PFSK-1 (cell line): ENCODE data around the gene EFHD1.
A peak's percentile ranks its signal among the peaks of the same experiment; 100 is the strongest.

Experiments used
- FOXP2 ChIP-seq: optimal IDR thresholded peaks from 2 replicates; pipeline ENCODE3; 2011; ENCODE audit warnings: borderline replicate concordance, control low read depth, inconsistent platforms; ENCODE audit not compliant: insufficient read depth; ENCODE audit errors: extremely low read length, extremely low read depth
- POLR2AphosphoS5 ChIP-seq: IDR thresholded peaks from 2 replicates; pipeline ENCODE4 v1.6.1; 2012; ENCODE audit warnings: low read depth, mild to moderate bottlenecking, control low read depth, low read length, moderate library complexity
- REST ChIP-seq, 2 experiments: IDR thresholded peaks; 2 replicates each; pipeline versions ENCODE4 v1.6.1 to v1.8.0; 2011 to 2012; ENCODE audit warnings: low read depth in 2 of 2, low read length in 2 of 2, control low read depth in 1 of 2, inconsistent platforms in 1 of 2, mild to moderate bottlenecking in 1 of 2, moderate library complexity in 1 of 2; ENCODE audit not compliant: insufficient read depth in 1 of 2
- SIN3A ChIP-seq: IDR thresholded peaks from 2 replicates; pipeline ENCODE4 v1.6.1; 2012; ENCODE audit warnings: mild to moderate bottlenecking, low read length, moderate library complexity, borderline replicate concordance; ENCODE audit not compliant: insufficient read depth
- TAF1 ChIP-seq: IDR thresholded peaks from 2 replicates; pipeline ENCODE4 v1.6.1; 2012; ENCODE audit warnings: low read length, control low read depth, borderline replicate concordance; ENCODE audit not compliant: insufficient read depth

EFHD1 gene

GRCh38 chr2:232687382-232688160 lies 54.2 kb downstream of the EFHD1 start:
- TF ChIP-seq FOXP2 (no peak), TAF1 (no peak), REST (IDR thresholded peaks at IDR 0.05; ENCODE audit: insufficient read depth in 1 of 2, low read depth in 2 of 2, low read length in 2 of 2) (no peak)

DNA sequence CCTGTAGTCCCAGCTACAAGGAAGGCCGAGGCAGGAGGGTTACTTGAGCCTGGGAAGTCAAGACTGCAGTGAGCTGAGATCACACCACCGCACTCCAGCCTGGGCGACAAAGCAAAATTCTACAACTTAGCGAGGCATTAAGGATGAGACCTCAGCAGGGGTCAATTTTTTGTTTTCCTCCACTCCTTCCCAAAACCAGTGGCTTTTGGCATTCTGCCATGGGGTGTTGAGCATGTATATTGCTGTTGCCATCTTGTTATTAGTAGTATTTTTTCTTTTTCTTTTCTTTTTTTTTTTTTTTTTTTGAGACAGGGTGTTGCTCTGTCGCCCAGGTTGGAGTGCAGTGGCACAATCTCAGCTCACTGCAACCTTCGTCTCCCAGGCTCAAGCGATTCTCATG lies 54.8 kb downstream of the EFHD1 start:
- TF ChIP-seq FOXP2, result no peak

DNA sequence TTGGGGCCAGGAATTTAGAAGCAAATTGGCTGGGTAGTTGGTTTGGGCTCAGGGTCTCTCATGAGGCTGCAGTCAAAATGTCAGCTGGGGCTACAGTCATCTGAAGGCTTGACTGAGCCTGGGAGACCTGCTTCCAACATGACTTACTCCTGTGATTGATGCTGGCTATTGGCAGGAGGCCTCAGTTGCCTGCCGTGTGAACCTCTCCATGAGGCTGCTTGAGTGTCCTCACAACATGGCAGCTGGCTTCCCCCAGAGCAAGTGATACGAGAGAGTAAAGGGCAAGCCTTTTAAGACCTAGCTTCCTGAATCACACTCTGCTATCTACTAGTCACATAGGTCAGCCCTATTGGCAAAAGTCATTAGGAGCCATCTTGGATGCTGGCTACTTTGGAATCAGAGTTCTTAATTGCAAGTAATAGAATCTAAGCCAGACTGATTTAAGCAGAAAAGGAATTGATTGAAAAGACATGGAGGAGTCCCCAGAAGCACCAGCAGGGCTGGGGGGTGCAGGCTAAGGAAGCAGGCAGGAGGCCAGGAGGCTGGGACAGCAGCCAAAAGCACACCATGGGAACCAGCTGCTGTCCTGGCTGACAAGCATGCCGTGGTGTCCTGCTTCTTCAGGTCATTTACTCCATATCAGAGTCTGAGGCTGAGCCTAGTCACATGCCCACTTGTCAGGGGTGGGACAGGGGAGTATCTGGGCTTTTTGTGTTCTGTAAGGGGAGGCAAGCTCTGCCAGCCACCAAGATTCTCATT lies 55.9 kb downstream of the EFHD1 start:
- TF ChIP-seq TAF1, result no peak
- no peak for TF ChIP-seq POLR2AphosphoS5

- TF ChIP-seq SIN3A (no peak), TAF1 (no peak), POLR2AphosphoS5 (no peak), REST (IDR thresholded peaks at IDR 0.05; ENCODE audit: insufficient read depth in 1 of 2, low read depth in 2 of 2, low read length in 2 of 2) (no peak), FOXP2 (no peak)
Measured at GRCh38 chr2:232693344-232693743, 59.9 kb downstream of the EFHD1 start.

DNA sequence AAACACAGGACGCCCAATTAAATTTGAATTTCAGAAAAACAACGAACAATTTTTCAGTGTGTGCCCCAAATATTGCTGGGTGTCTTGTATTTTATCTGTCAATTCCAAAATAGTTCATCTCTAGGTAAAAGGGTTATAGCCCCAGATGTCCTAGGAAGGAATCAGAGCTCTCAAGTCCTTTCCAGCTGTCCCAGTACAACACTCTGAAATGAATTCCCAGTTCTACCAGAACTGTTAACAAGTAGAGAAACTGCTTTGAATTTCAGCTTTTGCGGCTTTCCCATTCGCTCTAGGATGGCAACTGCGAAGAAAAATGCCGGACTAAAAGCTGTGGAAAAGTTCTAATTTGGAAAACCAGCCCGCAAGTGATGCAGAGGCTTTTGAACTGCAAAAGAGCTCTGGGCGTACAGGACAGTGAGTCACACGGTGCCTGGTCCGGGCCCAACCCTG lies 63.2 kb downstream of the EFHD1 start:
- no peak for TF ChIP-seq FOXP2
- 0 out of 2 replicates have a peak, but pooled peaks have one; percentile 14 for TF ChIP-seq SIN3A
- no peak for TF ChIP-seq REST (IDR thresholded peaks at IDR 0.05; ENCODE audit: insufficient read depth in 1 of 2, low read depth in 2 of 2, low read length in 2 of 2)
- TF ChIP-seq TAF1, result no peak
- no peak for TF ChIP-seq POLR2AphosphoS5

DNA sequence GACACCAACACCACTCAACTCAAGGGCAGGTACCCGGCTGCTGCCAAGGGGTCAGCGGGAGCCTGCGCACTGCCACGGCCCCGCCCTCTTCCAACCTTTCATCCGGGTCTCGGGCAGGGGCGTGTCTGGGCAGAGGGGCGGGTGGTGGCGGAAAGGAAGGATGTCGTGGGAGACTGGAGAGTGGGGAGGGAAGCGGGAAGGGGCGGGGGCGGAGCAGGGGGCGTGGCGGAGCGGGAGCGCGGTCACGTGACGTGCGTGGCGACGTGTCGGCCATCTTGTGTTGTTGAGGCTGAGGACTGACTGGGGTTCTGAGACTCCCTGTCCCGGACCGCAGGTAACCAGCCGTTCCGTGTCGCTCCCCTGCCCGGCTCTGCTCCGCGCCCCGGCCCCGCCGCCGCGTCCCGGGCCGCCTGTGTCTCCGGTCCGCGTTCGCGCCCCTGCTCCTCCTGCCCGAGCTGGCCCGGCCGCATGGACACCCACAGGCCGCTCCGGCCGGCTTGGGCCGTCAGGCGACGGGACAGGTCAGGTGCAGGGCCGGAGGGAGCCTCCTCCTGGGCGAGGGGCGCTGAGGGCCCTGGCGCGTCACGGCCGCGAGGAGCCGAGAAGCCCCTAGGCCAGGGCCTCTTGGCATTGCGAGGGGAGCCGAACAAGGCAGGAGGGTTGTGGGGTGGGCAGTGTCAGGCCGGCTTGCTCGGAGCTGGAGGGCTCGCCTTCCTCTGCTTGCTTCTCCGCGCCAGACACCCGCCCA lies 63.8 kb downstream of the EFHD1 start, which contains the start of gene GIGYF2:
GIGYF2 (plus strand) TSS at position 273 of the 748 bp plus-strand sequence. CDS start 37,867 bp downstream, outside the sequence.
- TF ChIP-seq POLR2AphosphoS5, result peak; percentile 91
- TF ChIP-seq TAF1, result 0 out of 2 replicates have a peak, but pooled peaks have one; percentile 53
- TF ChIP-seq SIN3A, result no peak
- TF ChIP-seq FOXP2, result no peak
- no peak for TF ChIP-seq REST (IDR thresholded peaks at IDR 0.05; ENCODE audit: insufficient read depth in 1 of 2, low read depth in 2 of 2, low read length in 2 of 2)
